ENCODE results near the gene FRMD7.

FRMD7 gene

GRCh38 chrX:132077414-132077813 is 50.4 kb downstream of the FRMD7 start:
- no peak overlapping the region for H3K27ac ChIP-seq (ENCODE audit: extremely low read depth, low read depth, low read length)
- H3K36me3 ChIP-seq (ENCODE audit: control insufficient read depth in 2 of 2, insufficient read depth in 1 of 2, low read length in 2 of 2) = peaks cover 4 to 11% of the 10 kb centered on the region in 2 experiments; a peak in 2 of 3 replicates
- H3K4me3 ChIP-seq (ENCODE audit: low read depth, low read length) = no peak overlapping the region
- no peaks in the 10 kb centered on the region for H3K9me3 ChIP-seq (ENCODE audit: control insufficient read depth, insufficient read depth, low read depth, low read length)
- TF ChIP-seq ZNF623 (tag by site-specific recombination; IDR thresholded peaks at IDR 0.05) = no peak
- TF ChIP-seq ATF2 (tag by site-specific recombination; IDR thresholded peaks at IDR 0.05; ENCODE audit: low read depth) = no peak
- no peak for TF ChIP-seq AEBP2 (tag by site-specific recombination; IDR thresholded peaks at IDR 0.05; ENCODE audit: borderline replicate concordance)
- TF ChIP-seq ZNF549 (tag by site-specific recombination; IDR thresholded peaks at IDR 0.05) = no peak
- TF ChIP-seq ZNF292 (tag by site-specific recombination; IDR thresholded peaks at IDR 0.05; ENCODE audit: borderline replicate concordance, low read depth) = no peak
- no peak for TF ChIP-seq ZNF639 (tag by site-specific recombination; IDR thresholded peaks at IDR 0.05)
- no peak for TF ChIP-seq ZNF121 (tag by site-specific recombination; IDR thresholded peaks at IDR 0.05)
- no peak for TF ChIP-seq ZNF132 (tag by site-specific recombination; IDR thresholded peaks at IDR 0.05; ENCODE audit: borderline replicate concordance)
- TF ChIP-seq YY1 (tag by site-specific recombination; IDR thresholded peaks at IDR 0.05) = no peak
- TF ChIP-seq ZNF768 (tag by site-specific recombination; IDR thresholded peaks at IDR 0.05) = no peak
- no peak for TF ChIP-seq HIC1 (tag by site-specific recombination; IDR thresholded peaks at IDR 0.05)
- no peak for TF ChIP-seq ZNF558 (tag by site-specific recombination; IDR thresholded peaks at IDR 0.05)
- TF ChIP-seq ZNF518A (tag by site-specific recombination; conservative IDR thresholded peaks at IDR 0.05; ENCODE audit: low read depth) = no peak
- H3K4me1 ChIP-seq (ENCODE audit: control insufficient read depth, insufficient read depth, low read length) = no peaks in the 10 kb centered on the region
- ChIA-PET CTCF (interaction anchor here (1.3 to 5.2 kb wide), 2 partner anchors 14 to 236 kb away, joined by 6 to 35 read pairs; no protein-coding TSS in a partner anchor), POLR2A (no interaction called here)
